SK-N-MC (cell line): Measurements from ENCODE around the gene CREB5.

ENCODE experiments used
- EZH2 ChIP-seq: fragments of 200-600 bp; sonication (generic); IDR thresholded peaks from one replicate; pipeline ENCODE4 v1.6.1; 2017; ENCODE audit warnings: antibody characterized with exemption
- POLR2AphosphoS5 ChIP-seq: IDR thresholded peaks from 2 replicates; pipeline ENCODE4 v1.6.1; 2012; ENCODE audit warnings: mild to moderate bottlenecking, low read depth, low read length, borderline replicate concordance

GRCh38 chr7:28658381-28658780 lies 246.1 kb downstream of the CREB5 start:
- TF ChIP-seq POLR2AphosphoS5 (no peak), EZH2 (no peak)
